8988T (cell line): ENCODE data around the gene ADCY2.

Source experiments
- DNase-seq: peaks from one replicate; pipeline ENCODE4 v3.0.0; 2011

Gene ADCY2

DNA sequence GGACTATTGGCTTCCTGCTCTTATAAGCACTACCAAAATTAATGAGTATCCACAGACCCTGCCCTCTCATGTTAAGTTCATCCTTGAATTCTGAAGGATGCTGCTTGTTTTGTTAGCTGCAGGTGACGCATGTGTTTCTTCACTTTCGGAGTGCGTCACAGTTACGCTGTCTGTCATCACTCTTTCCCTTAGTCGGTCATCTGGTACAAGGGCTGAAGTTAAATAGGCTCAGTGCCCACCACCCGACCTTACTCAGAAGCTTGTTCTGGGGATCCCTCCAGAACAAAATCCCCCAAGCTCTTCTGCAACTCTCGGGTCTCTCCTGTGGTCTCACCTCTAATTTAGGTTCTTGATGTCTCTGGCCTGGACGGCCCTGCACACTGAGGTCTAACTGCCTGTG, 51.0 kb downstream of the ADCY2 start:
- no peak for DNase-seq

DNA sequence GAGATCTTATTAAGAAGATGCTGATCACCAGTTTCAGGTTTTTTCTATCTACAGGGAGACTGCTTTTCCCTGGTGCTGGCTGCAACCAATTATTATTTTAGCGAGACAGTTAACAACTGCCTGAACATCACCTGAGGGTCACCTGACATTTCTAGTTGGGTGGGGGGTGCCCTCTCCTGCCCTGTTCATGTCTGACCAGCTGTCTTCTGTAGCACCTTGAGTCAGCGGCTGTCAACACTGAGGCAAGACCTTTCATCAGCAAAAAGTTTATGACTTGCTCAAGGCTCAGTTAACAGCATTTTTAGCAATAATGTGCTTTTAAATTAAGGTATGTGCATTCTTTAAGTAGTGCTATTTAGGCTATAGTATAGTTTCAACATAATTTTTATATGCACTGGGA, 58.0 kb downstream of the ADCY2 start:
- DNase-seq: no peak

DNA sequence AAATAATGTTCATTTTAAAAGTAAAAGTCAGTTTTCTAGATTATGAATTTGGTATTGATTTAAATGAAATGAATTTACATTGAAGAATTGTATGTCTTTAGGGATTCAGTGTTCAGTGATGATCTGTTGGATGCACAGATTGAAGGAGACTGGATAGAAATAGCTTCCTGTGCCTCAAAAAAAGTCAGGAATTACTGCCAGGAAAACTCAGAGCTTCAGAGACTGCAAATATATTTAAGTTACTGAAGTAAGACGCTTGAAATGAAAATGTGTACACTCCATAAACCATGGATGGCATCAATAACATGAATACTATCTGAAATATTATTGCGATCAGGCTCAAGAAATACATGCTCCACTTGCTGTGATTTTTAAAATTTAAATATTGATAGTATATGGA, 60.3 kb downstream of the ADCY2 start:
- no peak for DNase-seq

DNA sequence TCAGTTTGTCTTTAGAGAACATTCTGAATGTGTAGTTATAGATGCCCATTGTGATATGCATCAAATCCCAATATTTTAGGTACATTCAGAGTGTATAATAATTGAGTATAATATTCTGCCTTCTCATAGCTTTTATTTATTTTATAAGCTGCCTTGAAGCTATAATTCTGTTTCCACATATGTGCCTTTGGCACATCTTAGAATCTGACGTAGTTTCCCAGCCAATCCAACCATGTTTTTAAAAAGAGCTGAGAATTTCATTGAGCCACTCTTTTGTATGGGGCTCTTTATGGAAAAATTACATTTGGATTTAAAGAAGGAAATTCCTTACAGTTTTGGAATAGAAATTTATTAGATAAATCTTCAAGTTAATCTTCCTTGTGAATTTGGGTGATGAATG, 65.4 kb downstream of the ADCY2 start:
- no peak for DNase-seq

DNA sequence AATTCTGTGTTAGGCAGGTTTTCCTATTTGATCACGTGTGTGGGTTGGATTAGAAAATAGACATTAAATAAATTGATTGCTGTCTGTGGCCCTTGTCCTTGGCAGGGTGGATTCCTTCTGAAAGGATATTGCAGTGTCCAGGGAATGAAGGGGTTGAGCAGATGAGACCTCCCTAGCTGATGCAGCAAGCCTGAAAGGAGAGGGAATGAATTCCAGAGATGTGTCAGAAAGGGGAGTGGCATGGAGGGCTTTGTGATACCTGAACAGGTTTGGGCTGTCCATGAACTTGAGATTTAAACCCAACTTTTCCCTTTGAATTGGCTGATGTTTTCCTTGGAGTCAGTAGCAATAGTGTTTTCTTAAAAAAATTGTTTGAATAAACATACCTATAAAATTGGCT, 66.8 kb downstream of the ADCY2 start:
- no peak for DNase-seq

DNA sequence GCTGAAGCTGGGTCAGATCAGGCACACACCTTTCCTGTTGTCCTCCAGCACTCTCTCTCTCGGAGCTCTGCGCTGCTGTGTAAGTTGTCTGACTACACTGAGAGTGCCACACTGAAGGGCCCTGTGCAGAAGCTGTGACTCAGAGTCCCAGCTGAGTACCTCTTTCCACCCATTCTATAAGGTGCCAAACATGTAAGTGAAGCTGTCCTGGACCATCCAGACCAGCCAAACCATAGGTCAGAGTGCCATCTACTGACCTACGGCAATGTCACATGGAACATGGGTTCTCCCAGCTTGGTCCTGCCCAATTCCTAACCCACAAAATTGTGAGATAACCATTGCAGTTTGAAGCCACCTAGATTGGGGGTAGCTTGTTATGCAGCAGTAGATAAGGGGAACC, 68.2 kb downstream of the ADCY2 start:
- DNase-seq: no peak

DNA sequence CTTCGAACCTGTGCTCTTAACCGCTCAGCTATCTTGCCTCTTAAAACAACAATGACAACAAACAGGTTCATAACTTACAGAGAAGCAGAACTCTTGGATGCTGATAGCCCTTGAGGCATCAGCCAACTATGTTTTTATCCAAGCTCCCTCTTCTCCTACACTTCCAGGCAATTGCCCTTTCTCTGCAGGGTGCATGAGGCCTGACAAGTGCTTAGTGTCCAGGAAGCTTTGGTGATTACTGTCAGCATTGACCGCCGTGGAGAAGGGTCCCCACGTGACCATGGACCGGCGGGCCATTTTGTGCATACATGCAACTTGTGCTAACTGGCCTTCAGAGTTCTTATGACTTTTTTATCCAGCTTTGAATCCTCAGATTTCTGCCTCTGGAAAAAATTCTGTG, 71.2 kb downstream of the ADCY2 start:
- DNase-seq: no peak

DNA sequence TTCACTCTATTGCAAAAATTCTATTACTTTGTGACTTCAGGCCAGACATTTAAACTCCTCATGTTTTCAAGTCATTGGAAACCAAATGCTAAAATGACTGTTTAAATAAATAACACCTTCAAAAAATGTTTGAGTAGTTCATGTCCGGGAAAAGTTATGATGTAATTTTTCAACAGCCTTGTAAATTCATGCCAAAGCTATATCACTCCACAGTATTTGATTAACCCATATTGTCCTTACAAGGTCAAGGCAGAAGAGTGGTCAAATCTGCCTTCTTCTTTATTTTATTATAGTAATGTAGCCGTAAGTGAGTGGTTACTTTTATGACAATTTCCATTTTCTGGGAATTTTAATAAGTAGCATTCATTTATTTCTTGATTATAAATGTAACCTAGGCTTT, 72.8 kb downstream of the ADCY2 start:
- DNase-seq: no peak

DNA sequence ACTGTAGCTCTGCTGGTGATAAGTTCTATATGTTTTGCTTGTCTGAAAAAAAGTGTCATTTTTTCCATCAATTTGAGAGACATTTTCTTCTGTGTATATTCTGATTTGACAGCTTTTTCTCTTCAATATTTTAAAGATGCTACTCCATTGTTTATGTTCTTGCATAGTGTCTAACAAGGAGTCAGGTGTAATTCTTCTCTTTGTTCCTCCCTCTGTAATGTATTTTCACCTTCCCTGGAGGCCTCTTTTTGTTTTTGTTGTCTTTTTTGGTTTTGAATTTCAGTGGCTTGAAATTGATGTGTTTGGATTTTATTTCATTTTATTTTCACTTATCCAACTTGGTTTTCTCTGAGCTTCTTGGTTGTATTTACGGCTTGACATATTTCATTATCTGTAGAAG, 75.8 kb downstream of the ADCY2 start:
- no peak for DNase-seq

DNA sequence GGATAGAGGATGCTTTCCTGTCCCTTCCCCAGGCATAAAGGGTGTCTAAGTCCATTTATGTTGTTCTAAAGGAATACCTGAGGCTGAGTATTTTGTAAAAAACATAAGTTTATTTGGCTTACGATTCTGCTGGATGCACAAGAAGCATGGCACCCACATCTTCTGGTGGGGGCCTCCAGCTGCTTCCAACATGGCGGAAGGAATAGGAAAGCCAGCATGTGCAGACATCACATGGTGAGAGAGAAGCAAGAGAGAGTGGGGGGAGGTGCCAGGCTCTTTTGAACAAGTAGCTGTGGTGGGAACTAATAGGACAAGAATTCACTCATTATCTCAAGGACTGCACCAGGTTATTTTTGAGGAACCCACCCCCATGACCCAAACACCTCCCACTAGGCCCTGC, 77.2 kb downstream of the ADCY2 start:
- no peak for DNase-seq

DNA sequence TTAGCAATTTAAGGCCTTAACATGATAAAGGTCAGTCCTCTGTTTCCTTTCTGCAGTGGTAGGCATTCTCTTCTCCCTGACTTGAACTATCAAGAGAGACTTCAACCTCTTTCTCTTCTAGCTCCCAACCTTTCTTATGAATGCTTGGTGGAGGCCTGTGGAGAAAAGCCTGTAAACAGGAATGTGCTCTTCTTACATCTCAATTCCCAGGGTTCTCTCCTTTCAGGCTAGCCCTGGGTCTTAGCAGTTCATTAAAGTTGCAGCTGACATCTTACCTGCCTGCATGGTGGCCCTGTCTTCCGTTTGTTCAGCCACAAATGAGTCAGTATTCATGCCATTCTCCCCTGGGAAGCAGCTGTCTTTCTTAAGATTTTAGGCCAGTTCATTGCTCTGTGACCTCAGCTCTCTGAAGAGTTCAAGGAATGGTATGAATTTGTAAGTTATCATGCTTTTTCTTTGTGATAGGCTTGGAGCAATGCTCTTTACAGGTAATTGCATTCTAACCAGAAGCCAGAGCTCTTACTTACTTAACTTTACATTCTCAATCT, 77.8 kb downstream of the ADCY2 start:
- no peak for DNase-seq

DNA sequence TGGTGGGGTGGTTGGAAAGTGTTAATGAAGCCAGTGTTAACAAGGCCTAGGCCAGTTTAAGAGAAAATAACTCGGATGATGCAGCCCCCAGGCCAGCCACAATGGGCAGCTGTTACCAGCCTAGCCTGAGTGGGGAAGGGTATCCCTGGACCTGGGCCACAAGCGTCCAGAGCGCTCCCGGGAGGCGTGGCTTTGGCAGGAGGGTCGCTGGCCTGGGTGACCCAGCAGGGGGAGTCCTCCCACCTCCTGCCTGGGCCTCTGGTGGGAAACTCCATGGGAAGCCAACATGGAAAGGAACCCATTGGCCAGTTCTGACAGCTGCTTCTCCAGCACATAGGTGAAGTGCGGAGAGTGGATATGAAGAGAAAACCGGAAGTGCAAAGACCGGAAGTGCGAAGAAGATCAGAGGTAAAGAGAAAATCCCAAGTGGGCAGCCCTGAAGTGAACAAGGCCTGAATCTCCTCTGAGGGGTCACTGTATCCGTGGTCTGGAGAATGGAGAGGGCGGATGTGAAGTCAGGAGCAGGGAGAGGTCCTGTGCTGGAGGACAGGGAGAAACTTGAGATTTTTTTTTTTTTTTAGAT, 79.0 kb downstream of the ADCY2 start:
- DNase-seq: no peak

DNA sequence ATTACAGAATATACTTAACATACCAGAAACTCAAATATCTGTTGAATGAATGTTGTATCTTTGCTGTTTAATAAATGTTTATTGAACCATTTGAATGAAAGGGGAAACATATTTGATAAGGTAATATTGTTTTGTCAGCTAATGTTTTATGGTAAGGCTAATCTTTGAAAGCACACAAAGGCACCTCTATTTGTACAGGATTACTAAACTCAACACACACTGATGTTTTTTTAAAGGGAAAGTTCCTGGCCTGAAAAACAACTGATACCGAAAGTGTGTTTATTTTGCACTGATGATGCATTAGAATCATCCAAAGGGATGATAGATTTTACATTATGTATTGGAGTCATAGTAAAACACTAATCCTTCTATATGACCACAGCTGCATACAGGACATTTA, 82.5 kb downstream of the ADCY2 start:
- DNase-seq: no peak

DNA sequence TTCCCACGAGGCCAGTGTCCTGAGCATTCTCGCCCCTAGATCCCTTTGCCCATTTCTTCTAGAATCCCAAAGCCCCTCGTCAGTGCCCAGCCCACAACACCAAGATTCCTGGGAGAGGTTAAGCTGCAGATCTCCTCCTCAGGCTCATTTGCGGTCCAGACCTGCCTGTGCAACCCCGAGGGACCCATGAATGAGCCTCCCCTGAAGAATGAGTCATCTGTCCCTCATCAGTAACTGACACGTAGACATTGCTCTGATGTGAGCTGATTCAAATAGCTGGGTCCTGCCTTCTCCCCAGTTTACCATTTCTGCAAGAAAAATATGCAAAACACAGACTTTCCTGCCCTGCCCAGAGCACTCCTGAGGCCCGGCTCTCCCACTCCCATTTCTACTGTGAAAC, 92.8 kb downstream of the ADCY2 start:
- DNase-seq: no peak

DNA sequence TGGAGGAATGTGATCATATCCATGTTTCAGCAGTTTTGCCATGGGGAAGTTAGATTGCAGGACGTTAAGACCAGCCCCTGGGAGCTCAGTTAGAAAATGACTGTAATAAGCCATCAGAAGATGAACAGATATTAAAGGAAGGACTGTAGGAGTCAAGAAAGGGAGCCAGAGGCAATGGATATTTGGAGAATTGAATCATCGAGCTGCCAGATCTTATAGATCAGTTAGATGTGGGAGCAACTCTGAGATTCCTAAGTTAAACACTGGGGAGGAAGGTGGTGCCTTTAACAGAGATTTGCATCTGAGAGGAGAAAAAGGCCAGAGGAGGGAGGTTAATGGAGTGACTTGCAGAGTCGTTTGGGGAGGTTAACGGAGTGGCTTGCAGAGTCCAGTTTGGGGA, 96.4 kb downstream of the ADCY2 start:
- no peak for DNase-seq

DNA sequence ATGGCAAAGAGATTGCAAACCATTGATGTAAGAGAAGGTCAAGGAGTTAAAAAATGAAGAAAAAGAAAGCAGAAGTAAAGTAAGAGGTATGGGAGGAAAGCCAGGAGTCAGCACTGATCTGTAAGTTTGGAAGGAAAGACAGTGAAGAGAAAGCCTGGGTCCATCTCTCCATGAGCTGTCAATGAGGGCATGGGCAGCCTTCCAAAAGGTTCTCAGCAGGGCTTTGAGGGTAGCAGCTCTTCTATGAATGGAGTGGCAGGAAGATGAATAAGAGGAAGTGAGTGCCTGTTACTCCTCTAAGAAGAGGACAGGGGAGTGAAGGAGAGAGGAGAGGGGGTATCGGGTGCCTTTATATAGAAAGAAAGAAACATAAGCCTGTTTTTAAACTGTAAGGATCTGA, 97.1 kb downstream of the ADCY2 start:
- DNase-seq: no peak

DNA sequence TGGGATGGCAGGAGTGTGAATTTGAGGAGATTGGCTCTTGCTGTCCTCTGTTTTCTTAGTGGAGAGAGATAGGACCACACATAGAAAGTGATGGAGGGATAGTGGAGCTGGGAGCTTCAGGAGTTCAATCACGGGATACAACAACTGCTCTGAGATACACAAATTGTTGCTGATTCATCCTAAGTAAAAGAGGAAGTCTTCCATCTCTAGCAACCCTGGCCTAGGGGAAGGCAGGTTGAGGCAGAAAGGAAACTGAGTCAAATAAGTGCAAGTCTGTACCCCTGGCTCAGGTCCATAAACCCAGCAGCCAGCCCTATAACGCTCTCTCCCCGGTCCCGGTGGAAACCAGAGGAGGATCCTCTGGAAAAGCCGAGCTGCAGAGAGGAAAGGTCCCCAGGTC, 97.7 kb downstream of the ADCY2 start:
- DNase-seq: no peak

DNA sequence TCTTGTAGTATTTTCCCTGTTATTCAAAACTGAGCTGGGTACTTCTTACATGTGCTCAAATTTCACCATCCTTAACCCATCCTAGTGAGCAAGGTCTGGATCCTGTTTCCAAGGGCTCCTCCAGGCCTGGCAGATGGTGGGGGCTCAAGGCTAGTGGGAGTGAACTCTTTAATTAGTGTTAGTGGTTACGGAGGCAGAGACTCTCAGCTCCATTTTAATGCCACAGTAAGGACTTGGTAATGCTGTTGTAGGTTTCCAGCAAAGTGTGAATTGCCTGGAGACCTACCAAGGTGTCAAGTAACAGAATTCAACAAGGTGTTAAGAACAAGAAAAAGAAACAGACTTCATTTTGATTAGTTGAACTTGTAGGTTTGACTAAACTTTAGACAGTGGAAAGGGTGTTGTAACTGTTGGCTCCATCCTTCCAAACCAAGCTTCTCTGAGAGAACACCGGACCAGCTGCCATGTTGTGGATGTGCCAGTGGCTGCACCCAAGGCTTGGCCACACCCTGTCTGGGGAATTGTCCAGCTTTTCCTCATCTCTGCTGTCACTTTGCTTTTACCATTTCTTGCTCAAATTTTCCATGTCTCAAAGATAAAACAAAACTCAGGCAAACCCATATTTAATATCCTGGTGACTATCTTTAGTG, 98.7 kb downstream of the ADCY2 start:
- DNase-seq: no peak

DNA sequence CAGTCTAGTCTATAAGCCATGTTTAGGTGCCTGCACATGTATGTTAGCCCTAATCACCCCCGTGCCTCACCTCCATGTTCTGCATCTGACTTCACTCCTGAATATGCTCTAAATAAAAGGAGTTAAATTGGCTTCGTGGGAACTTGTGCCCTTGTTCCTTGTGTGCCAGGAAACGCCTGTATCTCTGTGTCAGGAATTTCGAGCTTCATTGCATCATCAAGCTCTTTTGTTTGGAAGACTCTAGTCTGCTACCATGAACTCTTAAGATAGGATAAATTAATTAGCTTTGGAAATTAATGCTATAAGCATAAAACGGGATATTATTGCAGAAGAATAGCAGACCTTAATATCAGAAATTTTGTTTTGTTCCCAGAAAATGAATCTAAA, 99.2 kb downstream of the ADCY2 start:
- no peak for DNase-seq

DNA sequence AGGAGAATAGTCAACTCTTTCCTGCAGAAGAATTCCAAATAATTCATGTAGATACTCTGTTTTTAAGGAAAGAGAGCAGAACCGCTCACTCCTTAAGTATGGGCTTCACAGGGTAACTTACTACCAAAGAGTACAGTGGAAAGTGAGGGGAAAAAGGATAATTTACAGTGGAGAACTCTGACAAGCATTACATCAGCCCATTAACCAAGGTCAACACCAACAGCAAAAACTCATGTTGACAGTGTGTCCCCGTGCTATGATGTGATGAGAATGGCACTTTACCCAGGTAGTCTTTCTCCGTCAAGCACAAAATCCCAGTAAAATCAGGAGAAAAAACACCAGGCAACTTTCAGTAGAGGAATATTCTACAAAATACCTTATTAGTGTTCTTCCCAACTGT, 104.3 kb downstream of the ADCY2 start:
- DNase-seq: no peak

DNA sequence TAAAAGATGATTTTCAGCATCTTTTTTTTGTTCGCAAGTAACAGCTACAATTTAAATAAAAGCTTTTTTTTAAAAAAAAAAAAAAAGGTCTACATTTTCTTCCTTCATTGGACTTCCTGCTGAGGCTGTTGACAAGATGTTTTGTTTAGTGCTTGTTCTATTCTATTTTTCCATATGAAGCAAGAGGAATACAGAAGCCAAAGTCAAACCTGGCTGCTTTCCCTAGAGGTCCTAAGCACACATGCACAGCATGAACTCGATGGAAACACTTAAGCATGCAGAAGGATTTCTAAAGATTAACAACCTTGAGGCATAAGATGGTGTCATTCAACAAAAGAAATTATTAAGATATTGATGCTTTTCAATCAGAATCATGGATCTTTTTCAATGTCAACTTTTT, 105.1 kb downstream of the ADCY2 start:
- no peak for DNase-seq

DNA sequence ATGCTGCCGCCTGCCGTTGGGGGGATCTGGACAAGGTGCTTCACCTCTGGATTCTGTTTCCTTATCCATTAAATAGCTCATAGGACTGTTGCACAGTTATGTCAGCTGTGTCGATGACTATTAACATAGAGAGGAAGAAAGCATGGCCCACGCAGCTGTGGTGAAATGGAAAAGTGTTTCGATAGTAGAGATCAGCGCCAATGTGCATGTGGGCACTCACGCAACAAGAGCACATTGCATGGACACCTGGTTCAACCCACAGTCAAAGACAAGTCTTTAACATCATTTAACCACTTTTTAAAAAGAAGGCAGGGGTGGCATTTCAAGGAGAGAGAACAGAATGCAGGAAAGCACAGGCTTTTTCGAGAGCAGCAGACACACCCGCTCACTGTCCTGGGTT, 107.6 kb downstream of the ADCY2 start:
- no peak for DNase-seq

DNA sequence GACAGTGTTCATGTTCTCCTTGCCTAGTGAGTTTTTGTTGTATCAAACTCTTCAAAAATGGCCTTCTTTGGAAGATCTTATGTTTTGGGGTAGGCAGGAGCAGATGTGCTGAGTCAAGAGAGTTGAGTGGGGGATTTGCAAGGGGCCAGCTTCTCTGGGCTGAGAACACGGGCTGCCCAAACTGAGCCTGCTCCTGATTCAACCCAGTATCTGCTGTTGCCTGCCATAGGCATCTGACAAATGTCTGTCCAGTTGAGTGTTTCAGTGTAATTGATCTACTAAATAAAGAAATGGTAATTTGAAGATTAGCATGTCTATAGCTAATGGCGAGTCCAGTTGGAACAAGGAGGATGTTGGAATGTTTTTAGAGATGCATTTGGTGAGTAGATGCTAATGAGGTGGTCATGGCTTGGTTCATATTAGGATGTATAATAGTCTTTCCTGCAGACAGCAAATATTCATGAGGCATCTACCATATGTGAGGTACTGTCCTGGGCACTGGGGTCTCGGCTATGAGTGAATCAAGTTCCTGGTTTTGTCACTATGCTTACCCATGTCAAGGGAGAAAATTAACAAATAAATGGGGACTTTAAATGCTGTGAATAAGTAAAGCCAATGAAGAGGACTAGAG, 119.5 kb downstream of the ADCY2 start:
- DNase-seq: no peak

DNA sequence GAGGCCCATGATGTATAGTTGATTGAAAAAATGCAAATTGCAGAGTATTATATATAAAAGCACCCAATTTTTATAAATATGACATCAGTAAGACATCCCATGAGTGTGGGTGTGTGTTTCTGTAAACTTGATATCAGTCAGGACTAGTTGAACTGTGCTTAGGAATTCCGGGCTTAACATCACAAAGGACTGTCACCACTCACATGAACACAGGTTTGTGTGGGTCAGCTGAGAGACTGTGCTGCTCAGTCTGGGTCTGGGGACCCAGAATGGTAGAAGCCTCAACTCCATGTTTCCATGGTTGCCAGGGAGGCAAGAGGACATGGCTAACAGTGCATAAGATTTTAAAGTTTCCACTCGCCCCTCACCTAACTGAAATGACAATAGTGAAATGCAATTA, 120.3 kb downstream of the ADCY2 start:
- no peak for DNase-seq

DNA sequence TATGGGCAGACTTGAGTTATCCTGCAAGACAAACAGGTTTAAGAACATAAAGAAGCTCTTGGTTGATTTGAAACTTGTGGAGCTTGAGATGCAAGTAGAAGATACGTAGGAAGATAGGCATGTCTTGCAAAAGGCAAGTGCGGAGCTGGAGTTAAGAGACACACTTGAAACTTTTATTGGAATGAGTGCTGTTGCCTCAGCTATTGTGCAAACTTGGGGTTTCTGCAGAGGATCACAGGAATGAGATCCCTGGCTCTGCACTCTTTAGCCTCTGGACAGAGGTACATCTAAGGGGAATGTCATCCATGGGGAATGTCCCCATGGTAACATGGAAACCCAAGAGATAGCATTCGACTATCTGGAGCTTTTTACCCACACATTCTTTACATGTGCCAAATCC, 121.1 kb downstream of the ADCY2 start:
- DNase-seq: no peak
